OCI-LY3 (cell line): ENCODE measurements around the gene METAP1.

Experiments
- CTCF ChIP-seq: fragments of 200-600, 300-600 bp; sonication (generic); IDR thresholded peaks from 2 replicates; pipeline ENCODE4 v1.5.1; 2014; ENCODE audit warnings: antibody characterized with exemption, low read length, low read depth
- EZH2phosphoT487 ChIP-seq: fragments of 200-600 bp; shearing (Covaris generic); IDR thresholded peaks from 2 replicates; pipeline ENCODE4 v1.6.1; 2018; ENCODE audit warnings: antibody characterized with exemption, mixed run types, low read depth

DNA sequence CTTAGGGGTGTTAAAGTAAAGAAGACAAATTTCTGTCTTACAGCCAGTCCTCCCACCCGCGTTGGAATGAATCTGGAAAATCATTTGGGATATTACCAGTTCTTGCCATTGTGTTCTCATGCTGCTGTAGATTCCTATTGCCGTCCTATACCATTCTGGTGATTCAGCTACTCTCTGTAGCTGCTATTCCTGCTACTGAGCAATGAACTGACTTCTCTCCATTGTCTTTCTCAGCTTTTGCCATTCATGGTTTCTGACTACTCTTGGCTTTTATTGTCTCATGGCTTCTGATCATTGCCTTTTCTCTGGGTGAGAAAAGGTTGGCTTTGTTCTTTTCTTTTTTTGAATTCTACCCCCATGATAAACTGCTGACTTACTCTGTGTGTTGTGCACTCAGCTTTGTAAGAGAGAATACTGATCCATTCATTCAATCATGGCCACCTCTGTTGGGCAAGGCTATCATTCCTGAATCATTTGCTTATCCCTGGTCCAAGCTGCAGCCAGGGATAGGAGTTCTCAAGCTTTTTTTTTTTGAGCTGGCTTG is 27.7 kb upstream of the METAP1 start:
- TF ChIP-seq CTCF (no peak), EZH2phosphoT487 (no peak)
